HG02970 (cell line): ENCODE results near the gene SLC25A17.
"Not testable (repeated sequence)": the region's sequence is repeated elsewhere in the genome, so short reads cannot be mapped to it uniquely, and the experiment has no call there.

ENCODE experiments used
- ATAC-seq: cut with Tn5 transposase; IDR thresholded peaks from one replicate; pipeline ENCODE4 v1.9.1; 2021; ENCODE audit warnings: mild to moderate bottlenecking, moderate library complexity, moderate number of reproducible peaks; ENCODE audit not compliant: unreplicated experiment, low FRiP score

Gene SLC25A17

GRCh38 chr22:40818747-40819598 lies at the start of gene SLC25A17:
SLC25A17 (minus strand) TSS chr22:40819346; CDS start chr22:40819248, 98 bp downstream.
- peak; percentile 55 for ATAC-seq

- ATAC-seq = not testable (repeated sequence)
Measured at GRCh38 chr22:40868379-40868778, 49.2 kb upstream of the SLC25A17 start.

- no peak for ATAC-seq
Measured at GRCh38 chr22:40867109-40867508, 48.0 kb upstream of the SLC25A17 start.

GRCh38 chr22:40862537-40862936 lies 43.4 kb upstream of the SLC25A17 start:
- ATAC-seq = no peak

GRCh38 chr22:40862013-40862412 lies 42.9 kb upstream of the SLC25A17 start, which contains the start of gene DNAJB7:
DNAJB7 (minus strand) TSS chr22:40862113; CDS start chr22:40861994, 119 bp downstream.
- ATAC-seq = no peak

GRCh38 chr22:40857309-40857855 lies 38.2 kb upstream of the SLC25A17 start:
- ATAC-seq = no peak

GRCh38 chr22:40856513-40857308 lies 37.6 kb upstream of the SLC25A17 start, which contains the start of the genes ST13 and XPNPEP3:
ST13 (minus strand) TSS chr22:40856639; CDS start chr22:40856540, 99 bp downstream.
XPNPEP3 (plus strand) TSS chr22:40857148; CDS start chr22:40857182, 34 bp downstream.
- peak; percentile 83 for ATAC-seq

- peak; percentile 9 for ATAC-seq
Measured at GRCh38 chr22:40855979-40856512, 36.9 kb upstream of the SLC25A17 start.

- ATAC-seq = no peak
Measured at GRCh38 chr22:40855071-40855978, 36.2 kb upstream of the SLC25A17 start.

- ATAC-seq = no peak
Measured at GRCh38 chr22:40853961-40854360, 34.8 kb upstream of the SLC25A17 start.

GRCh38 chr22:40853333-40853732 lies 34.2 kb upstream of the SLC25A17 start:
- no peak for ATAC-seq

- not testable (repeated sequence) for ATAC-seq
Measured at GRCh38 chr22:40845816-40846215, 26.7 kb upstream of the SLC25A17 start.

GRCh38 chr22:40844951-40845350 lies 25.8 kb upstream of the SLC25A17 start:
- ATAC-seq = no peak

GRCh38 chr22:40838486-40838885 lies 19.3 kb upstream of the SLC25A17 start:
- no peak for ATAC-seq

GRCh38 chr22:40834619-40835018 lies 15.5 kb upstream of the SLC25A17 start:
- ATAC-seq = no peak

GRCh38 chr22:40829131-40829530 lies 10.0 kb upstream of the SLC25A17 start:
- no peak for ATAC-seq

GRCh38 chr22:40826984-40827741 lies 8.0 kb upstream of the SLC25A17 start:
- no peak for ATAC-seq

- ATAC-seq = not testable (repeated sequence)
Measured at GRCh38 chr22:40826292-40826691, 7.1 kb upstream of the SLC25A17 start.

GRCh38 chr22:40823426-40823825 lies 4.3 kb upstream of the SLC25A17 start:
- no peak for ATAC-seq
